Measurements from ENCODE around the gene RSPH9.

RSPH9 gene

GRCh38 chr6:43624786-43625288, 20.0 kb upstream of the RSPH9 start:
- peaks cover 35% of the 10 kb centered on the region for H3K36me3 ChIP-seq (ENCODE audit: control insufficient read depth, insufficient read depth, low read length)

GRCh38 chr6:43625393-43625992, 19.3 kb upstream of the RSPH9 start:
- Histone ChIP-seq H3K4me2 (ENCODE audit: low read length) (no peak overlapping the region), H2BK5ac (ENCODE audit: low read length) (no peak overlapping the region), H3K27me3 (ENCODE audit: insufficient read depth, low read length, poor library complexity) (no peaks in the 10 kb centered on the region), H3K4me3 (ENCODE audit: low read length) (no peak overlapping the region), H3K27ac (ENCODE audit: low read depth, low read length) (no peak overlapping the region), H3K79me1 (ENCODE audit: low read length) (peaks cover 17% of the 10 kb centered on the region), H4K8ac (ENCODE audit: low read depth, low read length) (no peak overlapping the region), H3K4ac (ENCODE audit: low read depth, low read length) (no peak overlapping the region), H3K36me3 (ENCODE audit: control insufficient read depth, insufficient read depth, low read length) (peaks cover 34% of the 10 kb centered on the region), H3K18ac (ENCODE audit: low read length) (no peak overlapping the region), H3K56ac (ENCODE audit: low read length) (no peak overlapping the region), H3K9ac (ENCODE audit: low read length) (no peak overlapping the region), H2BK120ac (ENCODE audit: low read depth, low read length) (no peak overlapping the region), H4K5ac (ENCODE audit: low read length) (no peak overlapping the region), H2AK5ac (ENCODE audit: low read length) (no peak overlapping the region), H2BK15ac (replicated peaks; ENCODE audit: low read depth) (no peak overlapping the region), H3K23ac (ENCODE audit: low read length) (no peak overlapping the region), H3K79me2 (ENCODE audit: control insufficient read depth, insufficient read depth, low read length) (peaks cover 12% of the 10 kb centered on the region), H3K4me1 (ENCODE audit: control insufficient read depth, low read depth, low read length) (peaks cover 3% of the 10 kb centered on the region)
- DNase-seq = no peak
- WGBS (ENCODE audit: extremely low coverage, insufficient coverage, low lambda C conversion rate) = no CpG with 5 or more reads among the region's 16 CpGs

More at GRCh38 chr6:43624786-43625288, 20.0 kb upstream of the RSPH9 start:
- Histone ChIP-seq H2BK15ac (replicated peaks; ENCODE audit: low read depth) (no peak overlapping the region), H2AK5ac (ENCODE audit: low read length) (no peak overlapping the region), H3K23ac (ENCODE audit: low read length) (no peak overlapping the region), H3K4me1 (ENCODE audit: control insufficient read depth, low read depth, low read length) (no peaks in the 10 kb centered on the region), H3K4me3 (ENCODE audit: low read length) (no peak overlapping the region), H2BK120ac (ENCODE audit: low read depth, low read length) (no peak overlapping the region), H3K9ac (ENCODE audit: low read length) (no peak overlapping the region), H3K79me2 (ENCODE audit: control insufficient read depth, insufficient read depth, low read length) (peaks cover 12% of the 10 kb centered on the region), H3K4me2 (ENCODE audit: low read length) (no peak overlapping the region), H3K27me3 (ENCODE audit: insufficient read depth, low read length, poor library complexity) (no peaks in the 10 kb centered on the region), H2BK5ac (ENCODE audit: low read length) (no peak overlapping the region), H3K18ac (ENCODE audit: low read length) (no peak overlapping the region), H4K5ac (ENCODE audit: low read length) (no peak overlapping the region), H3K56ac (ENCODE audit: low read length) (no peak overlapping the region), H3K4ac (ENCODE audit: low read depth, low read length) (no peak overlapping the region), H3K27ac (ENCODE audit: low read depth, low read length) (no peak overlapping the region), H4K8ac (ENCODE audit: low read depth, low read length) (no peak overlapping the region), H3K79me1 (ENCODE audit: low read length) (peaks cover 17% of the 10 kb centered on the region)
- DNase-seq = no peak
- WGBS (ENCODE audit: extremely low coverage, insufficient coverage, low lambda C conversion rate) = no CpG with 5 or more reads among the region's 7 CpGs

GRCh38 chr6:43627008-43627825, 17.6 kb upstream of the RSPH9 start:
- H3K18ac ChIP-seq (ENCODE audit: low read length) = no peak overlapping the region
- H3K4ac ChIP-seq (ENCODE audit: low read depth, low read length) = no peak overlapping the region
- H3K27ac ChIP-seq (ENCODE audit: low read depth, low read length) = no peak overlapping the region
- H3K4me2 ChIP-seq (ENCODE audit: low read length) = no peak overlapping the region
- peaks cover 21% of the 10 kb centered on the region for H3K36me3 ChIP-seq (ENCODE audit: control insufficient read depth, insufficient read depth, low read length)
- H2AK5ac ChIP-seq (ENCODE audit: low read length) = no peak overlapping the region
- no peak overlapping the region for H2BK15ac ChIP-seq (replicated peaks; ENCODE audit: low read depth)
- H4K5ac ChIP-seq (ENCODE audit: low read length) = no peak overlapping the region
- no peak overlapping the region for H2BK120ac ChIP-seq (ENCODE audit: low read depth, low read length)
- no peak overlapping the region for H4K8ac ChIP-seq (ENCODE audit: low read depth, low read length)
- H3K23ac ChIP-seq (ENCODE audit: low read length) = no peak overlapping the region
- no peak overlapping the region for H3K56ac ChIP-seq (ENCODE audit: low read length)
- peaks cover 12% of the 10 kb centered on the region for H3K79me2 ChIP-seq (ENCODE audit: control insufficient read depth, insufficient read depth, low read length)
- no peaks in the 10 kb centered on the region for H3K27me3 ChIP-seq (ENCODE audit: insufficient read depth, low read length, poor library complexity)
- peaks cover 17% of the 10 kb centered on the region for H3K79me1 ChIP-seq (ENCODE audit: low read length)
- peak; percentile 51 for DNase-seq
- no peak overlapping the region for H2BK5ac ChIP-seq (ENCODE audit: low read length)
- H3K9ac ChIP-seq (ENCODE audit: low read length) = peak overlapping the region; percentile 25
- peaks cover 3% of the 10 kb centered on the region for H3K4me1 ChIP-seq (ENCODE audit: control insufficient read depth, low read depth, low read length)
- no peak overlapping the region for H3K4me3 ChIP-seq (ENCODE audit: low read length)
- no CpG with 5 or more reads among the region's 5 CpGs for WGBS (ENCODE audit: extremely low coverage, insufficient coverage, low lambda C conversion rate)

- Histone ChIP-seq H3K18ac (ENCODE audit: low read length) (peak overlapping the region; percentile 94), H3K27ac (ENCODE audit: low read depth, low read length) (peak overlapping the region; percentile 49), H2AK5ac (ENCODE audit: low read length) (no peak overlapping the region), H3K27me3 (ENCODE audit: insufficient read depth, low read length, poor library complexity) (no peaks in the 10 kb centered on the region), H3K23ac (ENCODE audit: low read length) (no peak overlapping the region), H3K56ac (ENCODE audit: low read length) (peak overlapping the region; percentile 86), H3K4me3 (ENCODE audit: low read length) (peak overlapping the region; percentile 59), H3K4ac (ENCODE audit: low read depth, low read length) (peak overlapping the region; percentile 99), H3K79me2 (ENCODE audit: control insufficient read depth, insufficient read depth, low read length) (peaks cover 12% of the 10 kb centered on the region), H3K9ac (ENCODE audit: low read length) (peak overlapping the region; percentile 78), H2BK5ac (ENCODE audit: low read length) (no peak overlapping the region), H3K4me1 (ENCODE audit: control insufficient read depth, low read depth, low read length) (peaks cover 3% of the 10 kb centered on the region), H3K36me3 (ENCODE audit: control insufficient read depth, insufficient read depth, low read length) (peaks cover 13% of the 10 kb centered on the region), H4K8ac (ENCODE audit: low read depth, low read length) (peak overlapping the region; percentile 41), H4K5ac (ENCODE audit: low read length) (no peak overlapping the region), H3K79me1 (ENCODE audit: low read length) (peaks cover 17% of the 10 kb centered on the region), H2BK15ac (replicated peaks; ENCODE audit: low read depth) (no peak overlapping the region), H2BK120ac (ENCODE audit: low read depth, low read length) (peak overlapping the region; percentile 88), H3K4me2 (ENCODE audit: low read length) (peak overlapping the region; percentile 57)
- peak; percentile 78 for DNase-seq
- WGBS (ENCODE audit: extremely low coverage, insufficient coverage, low lambda C conversion rate) = no CpG with 5 or more reads among the region's 25 CpGs
Measured at GRCh38 chr6:43628393-43629103, 16.3 kb upstream of the RSPH9 start.

- Histone ChIP-seq H3K79me1 (ENCODE audit: low read length) (peaks cover 17% of the 10 kb centered on the region), H3K27ac (ENCODE audit: low read depth, low read length) (peak within 1 kb of the TSS; percentile 74), H3K79me2 (ENCODE audit: control insufficient read depth, insufficient read depth, low read length) (peaks cover 12% of the 10 kb centered on the region), H3K18ac (ENCODE audit: low read length) (peak within 1 kb of the TSS; percentile 94), H3K23ac (ENCODE audit: low read length) (peak within 1 kb of the TSS; percentile 98), H3K36me3 (ENCODE audit: control insufficient read depth, insufficient read depth, low read length) (peaks cover 10% of the 10 kb centered on the region), H2BK120ac (ENCODE audit: low read depth, low read length) (peak within 1 kb of the TSS; percentile 88), H4K5ac (ENCODE audit: low read length) (peak within 1 kb of the TSS; percentile 71), H2AK5ac (ENCODE audit: low read length) (peak within 1 kb of the TSS; percentile 78), H2BK15ac (replicated peaks; ENCODE audit: low read depth) (no peak within 1 kb of the TSS), H3K27me3 (ENCODE audit: insufficient read depth, low read length, poor library complexity) (no peaks in the 10 kb centered on the region), H2BK5ac (ENCODE audit: low read length) (peak within 1 kb of the TSS; percentile 99), H3K4ac (ENCODE audit: low read depth, low read length) (peak within 1 kb of the TSS; percentile 99), H3K4me1 (ENCODE audit: control insufficient read depth, low read depth, low read length) (peaks cover 3% of the 10 kb centered on the region), H3K56ac (ENCODE audit: low read length) (peak within 1 kb of the TSS; percentile 97), H4K8ac (ENCODE audit: low read depth, low read length) (peak within 1 kb of the TSS; percentile 41), H3K9ac (ENCODE audit: low read length) (peak within 1 kb of the TSS; percentile 98), H3K4me2 (ENCODE audit: low read length) (peak within 1 kb of the TSS; percentile 100), H3K4me3 (ENCODE audit: low read length) (peak within 1 kb of the TSS; percentile 88)
- WGBS (ENCODE audit: extremely low coverage, insufficient coverage, low lambda C conversion rate) = no CpG with 5 or more reads among the region's 46 CpGs
- DNase-seq = peak; percentile 100
Measured at GRCh38 chr6:43629104-43629504, 15.7 kb upstream of the RSPH9 start, which contains the start of gene GTPBP2. Gene GTPBP2, minus strand, starts transcription at chr6:43629264. Its CDS starts 102 bp downstream, at chr6:43629162.

All from mesendoderm (in vitro differentiated cells).